Measurements from ENCODE around the gene WDR18.
A peak's percentile ranks its signal among the peaks of the same experiment; 100 is the strongest.

The WDR18 gene

GRCh38 chr19:966485-967088 lies 17.6 kb upstream of the WDR18 start:
- no peak for DNase-seq

GRCh38 chr19:970695-971094 lies 13.4 kb upstream of the WDR18 start:
- DNase-seq, result peak in 1 of 2 donors; percentile 7

DNA sequence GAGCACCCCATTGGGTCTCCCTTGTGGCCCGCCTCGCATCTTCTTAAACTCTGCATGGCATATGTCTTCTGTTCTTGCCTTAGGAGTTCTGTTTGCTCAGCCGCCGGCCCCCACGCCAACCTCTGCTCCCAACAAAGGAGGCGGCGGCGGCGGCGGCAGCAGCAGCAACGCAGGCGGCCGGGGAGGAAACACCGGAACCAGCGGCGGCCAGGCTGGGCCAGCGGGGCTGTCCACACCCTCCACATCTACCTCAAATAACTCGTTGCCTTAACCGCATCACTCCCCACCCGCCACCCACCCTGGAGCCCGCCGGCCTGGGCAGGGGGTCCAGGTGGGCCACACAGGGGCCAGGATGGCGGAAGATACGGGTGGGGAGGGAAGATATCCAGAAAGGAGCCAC lies 12.3 kb upstream of the WDR18 start:
- no peak for DNase-seq

GRCh38 chr19:972281-972680 lies 11.9 kb upstream of the WDR18 start:
- DNase-seq, result no peak

GRCh38 chr19:973726-974563 lies 10.2 kb upstream of the WDR18 start:
- no peak for DNase-seq

DNA sequence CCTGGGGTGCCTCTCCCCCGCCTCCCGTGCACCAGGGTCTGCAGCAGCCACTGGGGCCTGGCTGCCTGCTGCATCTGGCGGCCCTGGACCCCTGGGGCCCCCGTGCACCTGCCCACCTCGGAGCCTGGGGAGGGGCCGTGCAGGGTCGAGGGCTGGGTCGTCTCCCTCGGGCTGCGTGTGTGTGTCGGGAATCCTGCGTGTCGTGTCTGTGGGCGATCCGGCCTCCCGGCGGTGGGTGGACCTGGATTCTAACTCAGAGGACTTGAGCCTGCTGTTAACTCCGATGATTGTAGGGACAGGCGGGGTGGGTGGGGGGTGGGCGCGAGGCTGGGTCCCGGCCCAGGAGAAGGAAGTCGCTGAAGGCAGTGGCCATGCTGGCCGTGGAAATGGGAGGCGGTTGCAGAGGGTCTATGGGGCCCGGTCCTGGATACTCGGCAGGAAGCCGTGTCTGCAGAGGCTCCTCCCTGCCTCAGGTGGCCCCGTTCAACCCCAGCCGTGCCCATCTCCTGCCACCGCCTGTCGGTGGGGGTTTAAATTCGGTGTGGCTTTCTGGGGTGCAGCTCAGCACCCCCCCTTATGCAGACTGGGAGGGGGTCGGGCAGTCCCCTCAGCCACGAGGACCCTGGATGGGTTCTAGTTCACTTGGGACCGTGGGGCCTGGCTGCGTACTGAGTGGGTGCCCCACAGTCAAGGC lies 9.4 kb upstream of the WDR18 start:
- DNase-seq, result no peak

DNA sequence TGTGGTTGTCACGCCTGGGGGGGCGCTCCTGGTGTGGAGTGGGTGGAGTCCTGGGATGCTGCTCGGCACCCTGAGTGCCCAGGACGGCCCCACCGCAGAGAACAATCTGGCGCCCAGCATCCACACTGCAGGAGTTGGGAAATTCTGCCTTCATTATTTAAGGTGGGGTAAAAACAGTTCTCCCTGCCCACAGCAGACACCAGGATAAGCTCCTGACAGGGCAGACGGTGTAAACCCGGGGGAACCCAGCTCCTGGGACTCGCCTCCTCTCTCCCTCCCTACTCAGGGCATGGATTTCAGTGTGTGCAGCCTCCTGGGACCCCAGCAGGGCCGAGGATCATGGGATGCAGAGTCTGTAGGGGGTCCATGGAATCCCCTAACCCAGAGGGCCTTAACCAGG lies 7.7 kb upstream of the WDR18 start:
- DNase-seq, result no peak

- DNase-seq, result no peak
These were observed 7.1 kb upstream of the WDR18 start for GRCh38 chr19:977058-977464.

DNA sequence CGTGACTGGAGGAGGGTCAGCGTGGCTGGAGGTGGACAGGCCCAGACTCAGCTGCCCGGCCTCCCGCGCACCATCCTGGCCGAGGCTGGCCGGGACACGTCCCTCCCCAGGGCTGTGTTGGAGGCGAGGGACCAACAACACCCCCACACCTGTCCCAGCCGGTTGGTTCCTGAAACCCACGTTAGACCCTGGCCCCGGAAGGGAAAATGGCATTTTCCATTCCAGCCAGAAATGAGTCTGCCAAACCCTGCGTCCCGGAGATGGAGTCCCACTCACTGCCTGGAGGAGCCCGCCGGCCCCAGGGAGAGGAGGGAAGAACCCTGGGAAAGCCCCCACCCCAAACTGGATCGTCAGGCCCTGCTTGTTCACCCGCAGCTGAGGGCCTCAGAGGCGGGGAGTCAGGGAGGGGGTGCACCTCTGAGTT lies 4.8 kb upstream of the WDR18 start:
- DNase-seq, result peak in 1 of 2 donors; percentile 22

DNA sequence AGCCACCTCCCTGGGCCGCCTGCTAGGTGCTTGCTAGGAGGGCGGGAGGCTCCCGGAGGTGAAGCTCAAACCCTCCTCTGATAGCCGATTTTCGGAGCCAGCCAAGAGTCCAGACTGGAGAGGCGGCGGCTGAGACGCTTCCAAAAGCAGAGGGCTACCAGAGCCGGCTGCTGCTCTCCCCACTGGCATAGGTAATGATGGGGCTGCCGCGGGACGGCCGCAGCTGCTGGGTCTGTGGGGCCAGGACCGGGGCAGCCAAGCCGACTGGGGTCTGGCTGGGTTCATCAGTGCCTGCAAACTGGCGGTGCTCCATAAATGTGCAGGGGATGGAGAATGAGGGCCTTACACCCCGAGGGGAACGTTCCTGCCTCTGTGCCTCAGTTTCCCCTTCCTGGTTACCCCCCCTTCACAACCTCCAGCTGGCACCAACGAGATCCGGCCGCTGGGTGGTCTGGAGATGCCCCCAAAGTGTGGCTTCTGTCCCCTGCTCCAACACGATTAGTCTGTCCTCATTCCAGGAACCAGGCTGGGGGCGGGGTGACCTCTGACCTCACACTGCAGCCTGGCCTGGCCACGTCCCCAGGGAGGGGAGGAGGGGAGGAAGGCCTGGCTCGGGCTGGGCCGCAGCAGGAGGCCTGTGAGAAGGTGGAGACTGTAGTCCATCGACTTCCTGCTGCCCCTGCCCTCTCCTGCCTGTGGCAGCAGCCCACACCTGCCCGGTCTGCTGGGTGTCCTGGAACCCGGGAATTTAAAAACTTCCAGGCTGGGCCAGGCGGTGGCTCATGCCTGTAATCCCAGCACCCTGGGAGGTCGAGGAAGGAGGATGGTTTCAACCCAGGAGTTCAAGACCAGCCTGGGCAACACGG lies 3.8 kb upstream of the WDR18 start:
- DNase-seq, result peak; percentile 14 to 29

GRCh38 chr19:982567-983170 lies 1.5 kb upstream of the WDR18 start:
- DNase-seq, result peak; percentile 37 to 77

GRCh38 chr19:986083-986482 lies 1.9 kb downstream of the WDR18 start:
- no peak for DNase-seq

DNA sequence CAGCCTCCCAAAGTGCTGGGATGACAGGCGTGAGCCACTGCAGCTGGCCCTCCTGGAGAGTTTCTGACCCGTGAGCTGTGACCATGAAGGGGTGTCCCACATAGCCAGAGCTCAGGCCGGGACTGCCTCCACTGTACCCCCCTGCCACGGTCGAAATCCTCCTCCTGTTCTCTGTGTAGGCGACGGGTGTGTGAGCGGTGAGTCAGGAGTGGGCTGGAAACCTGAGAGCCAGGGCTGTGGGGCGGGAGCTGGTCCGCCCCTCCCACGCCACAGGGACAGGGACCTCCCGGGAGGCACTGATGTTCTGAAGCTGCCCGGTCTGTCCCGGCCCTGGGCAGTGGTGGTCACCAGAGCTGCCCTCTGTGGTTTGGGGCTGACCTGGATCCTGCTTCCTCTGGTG lies 3.9 kb downstream of the WDR18 start:
- DNase-seq, result no peak

DNA sequence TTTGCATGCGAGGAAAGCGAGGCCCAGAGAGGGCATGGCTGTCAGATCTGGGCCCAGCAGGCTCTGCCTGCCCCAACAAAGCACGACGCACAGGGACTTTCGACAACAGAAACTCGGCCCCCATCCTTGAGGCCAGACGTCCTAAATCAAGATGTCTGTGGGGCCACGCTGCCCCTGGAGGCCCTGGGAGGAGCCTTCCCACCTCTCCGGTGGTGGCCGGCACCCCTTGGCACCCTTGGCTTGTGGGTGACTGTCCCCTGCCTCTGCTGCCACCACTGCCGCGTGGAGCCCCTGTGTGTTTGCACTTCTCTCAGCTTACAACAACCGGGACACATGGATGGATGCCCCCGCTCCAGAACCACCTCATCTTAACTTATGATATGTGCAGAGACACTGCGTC lies 4.4 kb downstream of the WDR18 start:
- no peak for DNase-seq

DNA sequence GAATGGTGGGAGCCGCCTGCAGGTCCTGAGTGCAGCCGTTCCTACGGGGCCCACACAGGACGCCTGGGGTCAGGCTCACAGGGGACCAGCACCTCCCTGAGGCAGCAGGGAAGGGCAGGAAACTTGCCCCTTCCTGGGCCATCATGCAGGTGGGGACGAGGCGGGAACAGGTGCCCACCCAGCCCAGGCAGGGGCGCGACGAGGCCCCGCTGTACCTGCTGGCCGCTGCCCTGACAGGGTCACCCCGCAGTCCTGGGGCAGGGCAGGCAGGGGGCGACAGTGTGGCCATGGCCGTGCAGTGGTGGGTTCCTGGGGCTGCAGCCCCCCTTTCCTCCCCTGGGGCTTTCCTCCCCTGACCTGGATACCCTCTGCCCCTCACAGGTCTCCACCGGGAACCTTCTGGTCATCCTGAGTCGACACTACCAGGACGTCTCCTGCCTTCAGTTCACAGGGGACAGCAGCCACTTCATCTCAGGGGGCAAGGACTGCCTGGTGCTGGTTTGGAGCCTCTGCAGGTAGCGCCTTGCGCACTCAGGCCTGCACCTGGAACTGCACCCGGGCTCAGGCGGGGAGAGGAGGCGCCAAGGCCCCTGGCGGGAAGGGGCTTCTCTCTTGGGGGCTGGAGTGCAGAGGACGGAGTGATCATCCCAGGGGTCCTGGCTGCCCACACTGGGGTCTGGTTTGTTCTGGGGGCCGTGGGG lies 5.4 kb downstream of the WDR18 start:
- DNase-seq, result no peak

- no peak for DNase-seq
These were observed 6.0 kb downstream of the WDR18 start for GRCh38 chr19:990119-990571.

- no peak for DNase-seq
These were observed 6.6 kb downstream of the WDR18 start for GRCh38 chr19:990746-991145.

GRCh38 chr19:991174-991931 lies 7.2 kb downstream of the WDR18 start:
- DNase-seq, result peak; percentile 19 to 47

GRCh38 chr19:991932-992669 lies 8.0 kb downstream of the WDR18 start:
- DNase-seq, result no peak

DNA sequence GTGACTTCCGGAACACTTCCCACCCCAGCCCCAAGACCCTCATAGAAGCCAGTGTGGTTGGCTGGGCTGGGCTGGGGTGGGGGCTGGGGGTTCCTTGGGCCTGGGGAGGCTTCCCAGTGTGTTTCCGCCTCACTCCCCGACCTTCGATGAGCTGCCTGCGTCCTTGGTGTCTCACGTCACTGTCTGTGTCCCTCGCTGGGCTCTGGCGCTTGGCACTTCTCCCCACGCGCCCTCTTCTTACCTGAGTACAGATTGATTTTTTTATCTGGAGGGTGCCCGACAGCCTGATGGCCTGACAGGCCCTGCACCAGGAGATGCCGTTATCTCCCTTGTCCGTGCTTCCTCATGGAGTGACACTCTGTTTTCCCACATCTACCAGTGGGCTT lies 8.5 kb downstream of the WDR18 start:
- DNase-seq, result no peak

Measured in inflammatory macrophage treated with lipopolysaccharide for 1 hour (primary cell).